ENCODE results near the gene PLXNA4. TPM values are rescaled to one million over a fixed set of nuclear protein-coding genes. Genes with fewer than 3 reads are reported as not detected.

Gene PLXNA4
- total and polyA plus RNA-seq, 4 donors = 0.04 to 1.1 (median 0.41) TPM

GRCh38 chr7:132296820-132297219, 279.4 kb downstream of the PLXNA4 start:
- H3K9me3 ChIP-seq (ENCODE audit: control insufficient read depth in 4 of 4, low read length in 3 of 4) = no peaks in the 10 kb centered on the region

GRCh38 chr7:132295175-132295574, 281.1 kb downstream of the PLXNA4 start:
- no peak for DNase-seq (ENCODE audit: low spot score)
- Histone ChIP-seq H3K9ac (ENCODE audit: low read depth in 1 of 2, low read length in 2 of 2) (no peak overlapping the region), H3K4me1 (ENCODE audit: control insufficient read depth in 4 of 4, insufficient read depth in 4 of 4, low read length in 3 of 4) (no peaks in the 10 kb centered on the region), H3K27ac (ENCODE audit: low read depth in 1 of 2, low read length in 2 of 2) (no peak overlapping the region), H3K36me3 (ENCODE audit: control insufficient read depth in 4 of 4, insufficient read depth in 3 of 4, low read depth in 1 of 4, low read length in 3 of 4) (no peaks in the 10 kb centered on the region), H3K9me3 (ENCODE audit: control insufficient read depth in 4 of 4, low read length in 3 of 4) (no peaks in the 10 kb centered on the region), H3K27me3 (ENCODE audit: control insufficient read depth in 4 of 4, insufficient read depth in 4 of 4, low read length in 3 of 4) (no peaks in the 10 kb centered on the region), H3K4me3 (ENCODE audit: low read depth in 1 of 3, low read length in 3 of 3) (no peak overlapping the region)
- no peak for TF ChIP-seq YY1 (IDR thresholded peaks at IDR 0.05)
- no peak for TF ChIP-seq FOXA2 (IDR thresholded peaks at IDR 0.05)
- no peak for TF ChIP-seq NR2F2 (IDR thresholded peaks at IDR 0.05)
- no peak for TF ChIP-seq TAF1 (conservative IDR thresholded peaks at IDR 0.05)
- TF ChIP-seq RXRA (IDR thresholded peaks at IDR 0.05) = no peak
- no peak for TF ChIP-seq FOXA1 (IDR thresholded peaks at IDR 0.05)
- TF ChIP-seq CTCF (IDR thresholded peaks at IDR 0.05; ENCODE audit: low read depth, low read length, missing input control) = no peak
- TF ChIP-seq RAD21 (IDR thresholded peaks at IDR 0.05) = no peak
- TF ChIP-seq HNF4G (IDR thresholded peaks at IDR 0.05) = no peak
- TF ChIP-seq SP1 (IDR thresholded peaks at IDR 0.05) = no peak
- TF ChIP-seq REST (IDR thresholded peaks at IDR 0.05) = no peak
- TF ChIP-seq EGR1 (IDR thresholded peaks at IDR 0.05; ENCODE audit: low read depth in 2 of 2) = no peak
- 83% methylated on average over 3 of the region's 3 CpGs for WGBS

More at GRCh38 chr7:132296820-132297219, 279.4 kb downstream of the PLXNA4 start:
- Histone ChIP-seq H3K9ac (ENCODE audit: low read depth in 1 of 2, low read length in 2 of 2) (no peak overlapping the region), H3K27me3 (ENCODE audit: control insufficient read depth in 4 of 4, insufficient read depth in 4 of 4, low read length in 3 of 4) (no peaks in the 10 kb centered on the region), H3K36me3 (ENCODE audit: control insufficient read depth in 4 of 4, insufficient read depth in 3 of 4, low read depth in 1 of 4, low read length in 3 of 4) (no peaks in the 10 kb centered on the region), H3K4me1 (ENCODE audit: control insufficient read depth in 4 of 4, insufficient read depth in 4 of 4, low read length in 3 of 4) (no peaks in the 10 kb centered on the region), H3K27ac (ENCODE audit: low read depth in 1 of 2, low read length in 2 of 2) (no peak overlapping the region), H3K4me3 (ENCODE audit: low read depth in 1 of 3, low read length in 3 of 3) (no peak overlapping the region)
- TF ChIP-seq, protein P1, sequence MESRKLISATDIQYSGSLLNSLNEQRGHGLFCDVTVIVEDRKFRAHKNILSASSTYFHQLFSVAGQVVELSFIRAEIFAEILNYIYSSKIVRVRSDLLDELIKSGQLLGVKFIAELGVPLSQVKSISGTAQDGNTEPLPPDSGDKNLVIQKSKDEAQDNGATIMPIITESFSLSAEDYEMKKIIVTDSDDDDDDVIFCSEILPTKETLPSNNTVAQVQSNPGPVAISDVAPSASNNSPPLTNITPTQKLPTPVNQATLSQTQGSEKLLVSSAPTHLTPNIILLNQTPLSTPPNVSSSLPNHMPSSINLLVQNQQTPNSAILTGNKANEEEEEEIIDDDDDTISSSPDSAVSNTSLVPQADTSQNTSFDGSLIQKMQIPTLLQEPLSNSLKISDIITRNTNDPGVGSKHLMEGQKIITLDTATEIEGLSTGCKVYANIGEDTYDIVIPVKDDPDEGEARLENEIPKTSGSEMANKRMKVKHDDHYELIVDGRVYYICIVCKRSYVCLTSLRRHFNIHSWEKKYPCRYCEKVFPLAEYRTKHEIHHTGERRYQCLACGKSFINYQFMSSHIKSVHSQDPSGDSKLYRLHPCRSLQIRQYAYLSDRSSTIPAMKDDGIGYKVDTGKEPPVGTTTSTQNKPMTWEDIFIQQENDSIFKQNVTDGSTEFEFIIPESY (IDR thresholded peaks at IDR 0.05) = no peak
- TF ChIP-seq NR2F2 (IDR thresholded peaks at IDR 0.05) (no peak), SP1 (IDR thresholded peaks at IDR 0.05) (no peak), TAF1 (conservative IDR thresholded peaks at IDR 0.05) (no peak), FOXA1 (IDR thresholded peaks at IDR 0.05) (no peak), HNF4G (IDR thresholded peaks at IDR 0.05) (no peak), CTCF (IDR thresholded peaks at IDR 0.05; ENCODE audit: low read depth, low read length, missing input control) (no peak), EGR1 (IDR thresholded peaks at IDR 0.05; ENCODE audit: low read depth in 2 of 2) (no peak), RAD21 (IDR thresholded peaks at IDR 0.05) (no peak)
- TF ChIP-seq, protein P2, sequence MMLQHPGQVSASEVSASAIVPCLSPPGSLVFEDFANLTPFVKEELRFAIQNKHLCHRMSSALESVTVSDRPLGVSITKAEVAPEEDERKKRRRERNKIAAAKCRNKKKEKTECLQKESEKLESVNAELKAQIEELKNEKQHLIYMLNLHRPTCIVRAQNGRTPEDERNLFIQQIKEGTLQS (IDR thresholded peaks at IDR 0.05) = no peak
- DNase-seq (ENCODE audit: low spot score) = no peak
- 78% methylated on average over 8 of the region's 8 CpGs for WGBS
